SU-DHL-6 (cell line): ENCODE data around the gene HDAC6.

ENCODE experiments used
- H2AFZ ChIP-seq: fragments of 200-600 bp; sonication (generic); 2 replicates; pipeline ENCODE4 v1.6.1; 2014; ENCODE audit warnings: low read depth, mild to moderate bottlenecking, moderate library complexity, mixed read lengths, antibody characterized with exemption, low read length; ENCODE audit not compliant: severe bottlenecking
- H3F3A ChIP-seq: fragments of 200-600 bp; shearing (Covaris generic); 2 replicates; pipeline ENCODE4 v1.6.0; 2016; ENCODE audit warnings: antibody characterized with exemption, mild to moderate bottlenecking; ENCODE audit not compliant: insufficient read depth
- H3K27ac ChIP-seq: fragments of 200-600 bp; sonication (generic); 2 replicates; pipeline ENCODE4 v1.5.1; 2016; ENCODE audit warnings: low read depth, mild to moderate bottlenecking, low read length, moderate library complexity, mixed read lengths
- H3K27me3 ChIP-seq: fragments of 200-600 bp; sonication (generic), shearing (Covaris generic); 2 replicates; pipeline ENCODE4 v1.6.0; 2014; ENCODE audit warnings: mild to moderate bottlenecking, low read length
- H3K36me3 ChIP-seq: fragments of 200-600 bp; sonication (generic); 2 replicates; pipeline ENCODE4 v1.6.1; 2014; ENCODE audit warnings: mild to moderate bottlenecking, low read length, mixed read lengths
- H3K4me2 ChIP-seq: fragments of 300-600, 200-600 bp; shearing (Covaris generic), sonication (generic); 2 replicates; pipeline ENCODE4 v1.6.0; 2014; ENCODE audit warnings: low read length, low read depth, mild to moderate bottlenecking; ENCODE audit not compliant: poor library complexity, severe bottlenecking
- H3K4me3 ChIP-seq: fragments of 200-600 bp; sonication (generic); 2 replicates; pipeline ENCODE4 v1.5.1; 2014; ENCODE audit warnings: antibody characterized with exemption, low read length, mild to moderate bottlenecking, mixed read lengths; ENCODE audit not compliant: insufficient read depth, poor library complexity, severe bottlenecking
- H3K79me2 ChIP-seq: fragments of 200-600 bp; sonication (generic); 2 replicates; pipeline ENCODE4 v1.6.1; 2014; ENCODE audit warnings: mild to moderate bottlenecking, low read length, moderate library complexity; ENCODE audit not compliant: insufficient read depth
- H3K9ac ChIP-seq: fragments of 200-600 bp; sonication (generic); 2 replicates; pipeline ENCODE4 v1.7.0; 2014; ENCODE audit warnings: mild to moderate bottlenecking, low read length
- H3K9me2 ChIP-seq: fragments of 200-600 bp; sonication (generic); replicated peaks from 2 replicates; pipeline ENCODE4 v1.6.1; 2014; ENCODE audit warnings: low read length; ENCODE audit not compliant: insufficient read depth
- H3K9me3 ChIP-seq: fragments of 200-600 bp; sonication (generic); 2 replicates; pipeline ENCODE4 v1.6.1; 2014; ENCODE audit warnings: low read length, mixed read lengths; ENCODE audit not compliant: insufficient read depth
- H4K20me1 ChIP-seq: fragments of 200-600 bp; sonication (generic); 2 replicates; pipeline ENCODE4 v1.6.1; 2014; ENCODE audit warnings: low read depth, mild to moderate bottlenecking, antibody characterized with exemption, low read length, moderate library complexity, mixed read lengths
- CTCF ChIP-seq: fragments of 200-600 bp; sonication (generic); IDR thresholded peaks from one replicate; pipeline ENCODE4 v1.5.1; 2017; ENCODE audit warnings: antibody characterized with exemption, mild to moderate bottlenecking, low read length, moderate library complexity; ENCODE audit not compliant: insufficient read depth, poor library complexity, severe bottlenecking
- EZH2phosphoT487 ChIP-seq: fragments of 200-600 bp; sonication (generic), shearing (Covaris generic); conservative IDR thresholded peaks from 2 replicates; pipeline ENCODE4 v1.6.1; 2018; ENCODE audit warnings: mild to moderate bottlenecking, antibody characterized with exemption, low read length, moderate library complexity, mixed read lengths

The HDAC6 gene

GRCh38 chrX:48770296-48770695 is 31.6 kb upstream of the HDAC6 start:
- H3K27ac ChIP-seq, result no peak overlapping the region
- no peaks in the 10 kb centered on the region for H3K79me2 ChIP-seq
- TF ChIP-seq EZH2phosphoT487, result no peak

GRCh38 chrX:48772602-48773001 is 29.3 kb upstream of the HDAC6 start:
- no peaks in the 10 kb centered on the region for H3K27me3 ChIP-seq
- no peak for TF ChIP-seq CTCF
- no peak for TF ChIP-seq EZH2phosphoT487
- H3K79me2 ChIP-seq, result no peaks in the 10 kb centered on the region
- no peaks in the 10 kb centered on the region for H3K36me3 ChIP-seq
- no peak overlapping the region for H2AFZ ChIP-seq
- H3K9me2 ChIP-seq, result no peaks in the 10 kb centered on the region
- H4K20me1 ChIP-seq, result no peaks in the 10 kb centered on the region
- H3K27ac ChIP-seq, result no peak overlapping the region
- no peak overlapping the region for H3K4me2 ChIP-seq
- no peak overlapping the region for H3K4me3 ChIP-seq
- H3K9ac ChIP-seq, result no peak overlapping the region
- no peaks in the 10 kb centered on the region for H3K9me3 ChIP-seq
- no peaks in the 10 kb centered on the region for H3F3A ChIP-seq

More at GRCh38 chrX:48770296-48770695, 31.6 kb upstream of the HDAC6 start:
- Histone ChIP-seq H3K9me2 (no peaks in the 10 kb centered on the region), H3K27me3 (no peaks in the 10 kb centered on the region), H3F3A (no peaks in the 10 kb centered on the region), H3K36me3 (no peaks in the 10 kb centered on the region), H4K20me1 (no peaks in the 10 kb centered on the region), H2AFZ (no peak overlapping the region), H3K9me3 (no peaks in the 10 kb centered on the region), H3K4me3 (no peak overlapping the region), H3K4me2 (no peak overlapping the region), H3K9ac (no peak overlapping the region)

- Histone ChIP-seq H3K36me3 (no peaks in the 10 kb centered on the region), H3K27me3 (no peaks in the 10 kb centered on the region), H3K9me3 (no peaks in the 10 kb centered on the region), H2AFZ (no peak overlapping the region), H3K27ac (no peak overlapping the region), H3F3A (no peaks in the 10 kb centered on the region), H4K20me1 (no peaks in the 10 kb centered on the region), H3K4me2 (no peak overlapping the region), H3K9me2 (no peaks in the 10 kb centered on the region), H3K9ac (no peak overlapping the region), H3K4me3 (no peak overlapping the region), H3K79me2 (no peaks in the 10 kb centered on the region)
- TF ChIP-seq CTCF (no peak), EZH2phosphoT487 (no peak)
These were observed 24.9 kb upstream of the HDAC6 start for GRCh38 chrX:48776818-48777439.

GRCh38 chrX:48779399-48779798 is 22.5 kb upstream of the HDAC6 start:
- Histone ChIP-seq H3K36me3 (no peaks in the 10 kb centered on the region), H3F3A (no peaks in the 10 kb centered on the region), H3K9me3 (no peaks in the 10 kb centered on the region), H3K79me2 (no peaks in the 10 kb centered on the region), H3K4me2 (no peak overlapping the region), H3K4me3 (no peak overlapping the region), H2AFZ (no peak overlapping the region), H3K27ac (no peak overlapping the region), H4K20me1 (no peaks in the 10 kb centered on the region), H3K9ac (no peak overlapping the region), H3K27me3 (no peaks in the 10 kb centered on the region), H3K9me2 (no peaks in the 10 kb centered on the region)
- no peak for TF ChIP-seq EZH2phosphoT487
- no peak for TF ChIP-seq CTCF
